Measurements from ENCODE around the gene KCNQ1.

DNA sequence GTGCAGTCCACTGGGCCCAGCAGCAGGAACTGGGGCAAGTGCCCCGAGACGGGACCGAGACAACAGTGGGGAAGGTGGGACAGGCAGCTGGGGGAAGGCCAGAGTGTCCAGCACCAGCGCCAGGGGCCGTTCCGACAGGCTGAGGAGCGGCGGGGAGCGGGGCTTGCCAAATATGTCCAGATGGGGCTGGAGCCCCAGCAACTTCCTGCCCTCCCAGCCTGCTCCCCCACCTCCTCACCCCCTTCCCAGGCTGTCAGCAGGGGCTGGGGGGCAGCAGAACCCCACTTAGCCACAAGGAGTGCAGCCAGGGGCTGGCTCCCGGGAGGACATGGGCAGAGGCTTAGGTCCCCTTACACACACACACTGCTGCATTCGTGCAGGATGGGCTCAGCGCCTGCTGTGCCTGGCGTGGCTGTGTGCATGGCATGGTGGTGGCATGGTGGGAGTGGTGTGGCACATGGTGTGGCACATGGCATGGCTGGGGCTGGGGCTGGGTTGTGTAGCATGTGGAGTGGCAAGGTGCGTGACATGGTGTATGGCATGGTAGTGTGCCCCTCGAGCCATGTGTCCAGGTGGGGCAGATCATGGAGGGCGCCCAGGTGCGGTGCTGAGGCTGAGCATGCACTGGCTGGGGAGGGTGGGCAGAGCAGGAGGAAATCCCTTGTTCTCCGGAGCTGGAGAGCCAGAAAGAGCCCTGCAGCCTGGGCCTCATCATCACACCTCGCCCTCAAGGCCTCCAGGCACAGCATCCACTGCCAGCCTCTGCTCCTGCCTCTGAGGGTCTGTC, 389.1 kb downstream of the KCNQ1 start:
- TF ChIP-seq, protein P1, sequence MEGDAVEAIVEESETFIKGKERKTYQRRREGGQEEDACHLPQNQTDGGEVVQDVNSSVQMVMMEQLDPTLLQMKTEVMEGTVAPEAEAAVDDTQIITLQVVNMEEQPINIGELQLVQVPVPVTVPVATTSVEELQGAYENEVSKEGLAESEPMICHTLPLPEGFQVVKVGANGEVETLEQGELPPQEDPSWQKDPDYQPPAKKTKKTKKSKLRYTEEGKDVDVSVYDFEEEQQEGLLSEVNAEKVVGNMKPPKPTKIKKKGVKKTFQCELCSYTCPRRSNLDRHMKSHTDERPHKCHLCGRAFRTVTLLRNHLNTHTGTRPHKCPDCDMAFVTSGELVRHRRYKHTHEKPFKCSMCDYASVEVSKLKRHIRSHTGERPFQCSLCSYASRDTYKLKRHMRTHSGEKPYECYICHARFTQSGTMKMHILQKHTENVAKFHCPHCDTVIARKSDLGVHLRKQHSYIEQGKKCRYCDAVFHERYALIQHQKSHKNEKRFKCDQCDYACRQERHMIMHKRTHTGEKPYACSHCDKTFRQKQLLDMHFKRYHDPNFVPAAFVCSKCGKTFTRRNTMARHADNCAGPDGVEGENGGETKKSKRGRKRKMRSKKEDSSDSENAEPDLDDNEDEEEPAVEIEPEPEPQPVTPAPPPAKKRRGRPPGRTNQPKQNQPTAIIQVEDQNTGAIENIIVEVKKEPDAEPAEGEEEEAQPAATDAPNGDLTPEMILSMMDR (IDR thresholded peaks at IDR 0.05) = no peak
- TF ChIP-seq POLR2A (IDR thresholded peaks at IDR 0.05) = no peak

All from body of pancreas (tissue), 4 donors.